GM18511 (cell line): ENCODE data around the gene PLCH1.
A peak's percentile ranks its signal among the peaks of the same experiment; 100 is the strongest.

ENCODE experiments used
- ATAC-seq: cut with Tn5 transposase; IDR thresholded peaks from one replicate; pipeline ENCODE4 v1.9.1; 2021; ENCODE audit warnings: mild to moderate bottlenecking, moderate library complexity; ENCODE audit not compliant: unreplicated experiment

PLCH1 gene

DNA sequence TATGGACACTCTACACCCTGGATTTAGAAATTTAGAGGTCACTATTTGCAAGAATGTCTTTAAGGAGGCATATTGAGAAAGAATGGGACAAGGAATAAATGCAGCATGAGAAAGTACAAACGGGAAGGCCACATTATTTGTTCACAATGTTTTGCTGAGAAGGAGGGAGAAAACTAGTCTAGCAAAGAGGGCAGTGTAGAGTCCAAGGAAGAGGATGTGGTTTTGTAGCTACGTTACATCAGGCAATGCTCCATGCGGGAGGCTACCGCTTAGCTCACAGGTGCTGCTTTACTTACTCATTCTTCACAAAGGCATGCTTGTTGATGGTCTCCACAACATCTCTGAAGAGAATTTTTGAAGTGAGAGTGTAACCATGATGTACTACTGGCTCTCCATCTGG lies 191.1 kb downstream of the PLCH1 start:
- no peak for ATAC-seq

DNA sequence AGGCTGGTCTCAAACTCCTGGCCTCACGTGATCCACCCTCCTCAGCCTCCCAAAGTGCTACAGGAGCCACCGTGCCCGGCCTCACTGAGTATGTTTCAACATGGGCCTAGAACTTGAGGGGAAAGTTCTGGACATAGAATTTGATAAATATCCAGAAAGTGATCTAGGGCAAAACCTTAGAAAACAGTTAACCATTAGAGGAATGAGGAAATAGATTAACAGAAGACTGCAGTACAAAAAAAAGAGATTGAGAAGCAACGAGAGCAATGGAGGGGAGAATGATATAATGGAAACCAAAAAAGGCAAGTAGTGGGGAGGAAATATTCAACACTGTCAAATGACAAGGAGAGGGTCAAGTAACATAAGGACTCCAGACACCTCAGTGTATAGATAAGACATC lies 191.5 kb downstream of the PLCH1 start:
- no peak for ATAC-seq

DNA sequence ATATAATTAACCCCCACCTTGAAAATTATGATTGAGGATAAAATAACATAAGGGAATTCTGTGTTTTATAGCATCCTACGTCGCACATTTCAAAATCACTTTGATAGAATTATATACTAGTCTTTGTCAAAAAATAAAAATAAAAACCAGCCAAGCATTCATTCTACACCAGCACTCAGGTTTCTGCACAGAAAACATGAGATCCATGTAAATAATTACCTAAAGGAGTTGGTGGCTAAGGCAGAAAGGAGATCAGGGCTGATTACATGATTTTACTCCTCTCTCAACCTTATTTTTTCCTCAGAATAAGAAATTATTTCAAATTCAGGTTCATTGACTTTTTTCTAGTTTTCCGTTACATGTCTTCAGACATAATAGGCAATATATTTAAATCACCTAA lies 194.5 kb downstream of the PLCH1 start:
- ATAC-seq = no peak

DNA sequence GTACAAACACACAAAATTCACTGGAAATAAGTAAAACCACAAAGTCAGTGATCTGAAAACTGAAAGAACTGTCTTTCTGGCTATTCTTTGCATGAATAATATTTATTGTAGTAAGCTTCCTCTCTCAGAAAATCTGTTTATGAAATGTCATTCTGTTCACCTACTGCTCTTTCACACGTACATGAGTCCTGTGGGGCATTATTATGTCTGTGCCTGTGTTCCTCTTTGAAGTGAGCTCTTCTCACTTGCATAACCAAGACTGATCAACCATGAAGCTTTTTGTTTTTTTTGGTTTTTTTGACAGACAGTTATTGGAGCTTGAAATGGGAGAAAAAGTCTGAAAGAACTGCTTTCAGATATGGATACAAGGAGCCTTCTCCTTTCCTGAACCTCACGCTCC lies 195.8 kb downstream of the PLCH1 start:
- peak; percentile 98 for ATAC-seq

DNA sequence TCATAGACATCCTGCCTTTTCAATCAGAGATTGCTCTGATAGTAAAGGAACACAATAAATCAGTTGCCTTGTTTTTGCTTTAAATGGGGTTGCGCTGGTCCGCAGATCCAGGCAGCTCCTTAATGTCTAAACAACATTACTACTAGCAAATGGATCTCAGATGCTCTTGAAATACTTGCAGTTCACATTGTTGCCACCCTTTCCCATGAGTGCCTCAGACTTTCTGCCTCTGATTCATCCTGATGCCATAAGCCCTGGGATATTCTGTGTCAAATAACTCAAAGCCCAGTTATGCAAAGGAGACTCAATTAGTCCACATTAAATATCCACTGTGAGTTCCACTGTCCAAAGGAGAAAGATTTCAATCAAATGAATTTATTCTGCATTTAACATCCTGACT lies 196.7 kb downstream of the PLCH1 start:
- no peak for ATAC-seq

DNA sequence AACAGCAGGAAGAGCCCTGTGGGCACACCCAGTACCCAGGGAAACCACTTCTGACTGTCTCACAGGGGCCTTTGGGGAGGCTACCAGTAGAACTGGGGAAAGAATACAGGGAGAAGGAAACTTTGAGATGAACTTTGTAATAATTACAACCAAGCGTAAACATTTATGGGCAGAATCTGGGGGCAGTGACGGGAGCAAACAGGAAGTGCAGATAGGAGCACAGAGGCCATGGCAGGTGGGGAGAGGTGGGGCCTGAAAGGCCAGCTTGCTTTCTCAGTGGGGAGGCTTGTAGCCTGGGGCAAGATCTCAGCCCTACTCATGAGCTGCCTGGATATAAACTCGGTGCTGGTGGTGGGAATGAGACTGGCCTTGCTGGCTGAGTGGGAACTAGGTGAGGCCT lies 209.8 kb downstream of the PLCH1 start:
- no peak for ATAC-seq

DNA sequence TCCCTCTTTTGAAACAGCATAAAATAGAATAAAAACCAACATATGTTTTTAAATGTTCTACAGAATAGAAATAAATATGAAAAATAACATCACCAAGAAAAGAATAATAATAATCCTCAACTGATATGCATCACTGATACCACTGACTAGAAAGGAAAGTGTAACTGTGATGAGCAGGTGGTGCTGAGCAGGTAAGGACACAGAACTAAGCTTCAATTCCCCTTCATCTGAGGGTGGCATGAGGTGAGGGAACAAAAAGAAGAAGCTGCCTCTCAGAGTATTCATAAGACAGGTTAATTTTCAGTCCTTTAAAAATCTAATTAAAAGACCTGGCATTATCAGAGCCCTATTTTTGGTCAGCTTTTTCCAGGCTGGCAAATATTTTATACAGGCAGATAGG lies 216.3 kb downstream of the PLCH1 start:
- ATAC-seq = no peak

DNA sequence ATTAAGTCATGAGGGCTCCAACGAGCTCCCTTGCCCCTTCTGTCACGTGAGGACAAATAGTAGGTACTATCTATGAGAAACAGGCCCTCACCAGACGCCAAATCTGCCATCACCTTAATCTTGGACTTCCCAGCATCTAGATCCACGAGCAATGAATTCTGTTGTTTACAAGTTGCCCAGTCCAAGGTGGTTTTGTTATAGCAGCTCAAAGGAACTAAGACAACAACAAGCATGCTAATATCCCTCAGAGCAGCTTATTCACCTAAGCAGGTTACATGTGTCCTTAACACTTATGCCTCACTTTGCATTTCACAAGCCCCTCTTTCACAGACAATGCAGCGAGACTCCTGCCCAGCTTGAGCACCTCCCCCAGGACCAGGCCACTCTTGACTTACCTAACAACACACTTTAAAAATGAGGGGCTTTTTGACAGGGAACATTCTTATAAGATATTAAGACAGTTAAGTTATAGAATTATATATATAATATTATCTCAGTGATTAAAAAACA lies 219.5 kb downstream of the PLCH1 start:
- no peak for ATAC-seq

DNA sequence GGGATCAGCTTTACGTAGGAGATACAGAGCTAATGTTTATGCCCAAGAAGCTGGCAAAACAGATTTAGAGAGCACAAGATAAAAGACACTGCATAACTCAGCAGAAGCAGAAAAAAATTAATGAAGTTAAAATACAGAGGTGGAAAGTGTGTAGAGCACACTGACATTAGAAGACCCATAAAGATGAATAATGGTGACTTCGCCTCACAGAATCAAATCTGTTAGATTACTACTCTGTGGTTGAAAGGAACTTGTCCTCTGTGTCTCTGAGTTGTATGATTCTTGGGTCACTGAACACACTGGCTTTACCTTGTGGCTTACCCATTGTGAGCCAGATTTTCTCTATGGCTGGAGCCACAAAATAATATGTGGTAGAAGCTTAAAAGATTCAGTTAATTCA lies 224.4 kb downstream of the PLCH1 start:
- no peak for ATAC-seq

DNA sequence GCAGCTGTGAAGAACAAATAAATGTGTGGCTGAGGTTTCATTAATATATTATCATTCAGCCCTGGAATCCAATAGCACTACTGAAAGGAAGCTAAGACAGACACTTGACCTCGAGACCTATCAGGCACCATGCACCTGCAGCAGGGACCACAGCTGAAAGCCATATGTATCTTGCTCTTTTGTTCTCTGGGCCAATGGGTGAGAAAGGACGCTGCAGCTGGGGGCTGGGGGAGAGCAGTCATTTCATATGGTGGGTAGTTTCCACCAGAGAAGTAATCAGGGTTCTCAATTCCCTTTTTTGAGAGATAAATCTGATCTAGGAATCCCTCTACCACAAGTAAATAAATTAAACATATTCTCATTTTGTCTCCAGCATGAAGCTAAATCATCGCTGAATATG lies 225.8 kb downstream of the PLCH1 start:
- ATAC-seq = peak; percentile 83

DNA sequence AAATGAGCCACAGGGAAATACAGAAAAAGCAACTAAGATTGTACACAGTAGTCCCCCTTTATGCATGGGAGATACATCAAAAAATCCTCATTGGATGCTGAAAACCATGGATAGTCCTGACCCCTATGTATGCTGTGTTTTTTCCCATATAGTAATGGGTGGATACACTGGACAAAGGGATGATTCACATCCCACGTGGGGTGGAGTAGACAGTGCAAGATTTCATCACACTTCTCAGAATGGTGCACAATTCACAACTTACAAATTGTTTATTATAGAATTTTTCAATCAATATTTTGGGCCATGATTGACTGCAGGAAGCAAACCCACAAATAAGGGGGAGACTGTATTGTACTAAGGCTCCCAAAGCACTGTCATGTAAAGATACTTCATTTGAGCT lies 227.0 kb downstream of the PLCH1 start:
- ATAC-seq = no peak

DNA sequence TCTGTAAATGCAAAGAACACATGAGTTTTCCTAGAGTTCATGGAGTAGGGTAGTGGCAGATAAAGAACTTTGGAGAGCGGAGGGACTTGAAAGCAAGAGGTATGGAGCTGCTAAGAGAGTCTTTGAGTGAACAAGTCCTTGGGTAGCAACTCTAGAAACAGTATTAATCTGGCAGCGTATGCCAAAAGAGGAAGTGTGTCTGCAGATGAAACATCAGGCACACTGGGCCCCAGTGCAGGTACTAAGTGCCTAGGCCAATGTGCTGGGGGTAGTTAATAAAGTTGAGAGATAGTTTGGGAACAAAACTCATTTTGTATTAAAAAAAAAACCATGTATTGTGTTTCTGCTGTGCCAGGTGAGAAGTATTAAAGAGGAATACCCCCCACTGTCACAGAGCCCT lies 228.4 kb downstream of the PLCH1 start:
- no peak for ATAC-seq

DNA sequence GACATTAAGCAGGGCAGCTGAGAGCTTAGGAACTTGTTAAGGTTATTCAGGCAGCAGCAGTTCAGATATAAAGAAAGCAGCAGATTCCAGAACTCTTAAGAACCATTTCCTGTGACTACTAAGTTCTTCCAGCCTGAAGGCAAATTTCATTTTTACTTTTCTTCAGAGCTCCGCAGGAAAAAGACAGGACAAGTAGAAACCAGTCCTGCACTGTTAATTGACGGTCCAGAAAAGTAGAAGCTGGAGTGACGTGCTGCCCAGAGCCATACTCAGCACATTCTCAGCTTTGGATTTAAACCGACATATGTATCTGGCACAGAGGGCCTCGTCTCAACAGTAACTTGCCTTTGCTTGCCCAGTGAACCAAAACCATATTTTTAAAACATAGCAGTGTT lies 232.0 kb downstream of the PLCH1 start:
- ATAC-seq = no peak

DNA sequence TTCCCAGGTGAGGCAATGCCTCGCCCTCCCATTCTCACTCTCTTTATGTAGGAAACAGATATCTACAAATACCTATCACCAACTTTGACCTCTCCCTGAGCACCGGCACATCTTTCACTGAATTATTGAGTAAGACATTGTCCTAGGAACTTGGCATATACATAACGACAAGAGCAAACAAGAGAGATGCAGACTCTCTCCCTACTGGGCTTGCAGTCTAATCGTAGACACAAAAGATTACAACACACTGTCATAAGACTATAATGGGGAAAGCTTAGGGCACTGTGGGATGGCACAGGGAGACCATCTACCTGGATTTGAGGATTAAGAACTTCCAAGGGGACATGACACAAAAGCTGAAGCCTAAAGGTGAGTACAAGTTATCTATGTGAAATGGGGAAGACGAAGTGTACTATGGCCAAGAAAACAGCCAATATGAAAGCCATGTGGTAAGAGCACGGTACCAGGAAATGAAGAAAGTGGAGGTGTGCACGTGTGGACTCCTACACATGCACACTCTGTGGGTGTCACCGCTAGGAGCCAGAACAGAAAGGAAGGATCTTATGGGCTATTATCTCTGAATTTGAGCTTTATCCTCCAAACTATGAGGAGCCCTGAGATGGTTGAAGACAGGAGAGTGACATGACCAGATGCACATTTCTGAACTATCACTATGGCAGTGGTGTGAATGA lies 232.6 kb downstream of the PLCH1 start:
- no peak for ATAC-seq

DNA sequence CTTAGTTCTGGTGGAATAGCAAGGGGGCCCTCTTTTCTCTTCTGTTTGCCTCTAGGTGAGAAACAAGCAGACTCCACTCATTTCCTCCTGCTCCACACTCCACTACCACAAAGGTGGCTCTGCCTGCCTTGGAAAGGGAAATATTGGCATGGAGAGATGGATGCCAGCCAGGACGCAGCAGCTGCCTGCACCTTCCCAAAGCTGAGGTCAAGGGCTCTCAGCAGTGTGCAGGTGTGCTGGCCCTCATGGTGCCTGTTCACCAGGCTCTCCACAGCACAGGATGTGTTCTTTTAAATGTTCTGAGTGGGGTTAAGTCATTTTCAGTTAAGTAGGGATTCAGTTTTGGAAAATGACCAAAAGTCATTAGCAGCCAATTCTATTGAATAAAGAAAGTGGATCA lies 240.2 kb downstream of the PLCH1 start:
- ATAC-seq = no peak

DNA sequence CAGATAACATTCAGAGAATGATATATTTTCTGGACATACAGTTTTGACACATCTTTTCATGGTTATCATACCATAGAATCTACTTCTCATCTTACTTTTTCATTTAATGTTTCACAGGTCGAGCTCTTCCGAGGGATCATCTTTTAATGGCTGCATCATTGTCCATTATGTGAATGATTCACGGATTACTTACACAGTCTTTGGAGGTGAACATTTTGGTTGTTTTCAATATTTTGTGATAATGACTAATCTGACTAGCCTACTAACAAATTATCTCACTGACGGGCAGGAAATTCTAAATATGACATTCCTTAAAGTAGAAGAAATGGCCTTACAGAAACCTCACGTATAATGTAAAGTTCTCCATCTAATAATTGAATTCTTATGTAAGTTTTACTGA lies 242.2 kb downstream of the PLCH1 start:
- no peak for ATAC-seq

DNA sequence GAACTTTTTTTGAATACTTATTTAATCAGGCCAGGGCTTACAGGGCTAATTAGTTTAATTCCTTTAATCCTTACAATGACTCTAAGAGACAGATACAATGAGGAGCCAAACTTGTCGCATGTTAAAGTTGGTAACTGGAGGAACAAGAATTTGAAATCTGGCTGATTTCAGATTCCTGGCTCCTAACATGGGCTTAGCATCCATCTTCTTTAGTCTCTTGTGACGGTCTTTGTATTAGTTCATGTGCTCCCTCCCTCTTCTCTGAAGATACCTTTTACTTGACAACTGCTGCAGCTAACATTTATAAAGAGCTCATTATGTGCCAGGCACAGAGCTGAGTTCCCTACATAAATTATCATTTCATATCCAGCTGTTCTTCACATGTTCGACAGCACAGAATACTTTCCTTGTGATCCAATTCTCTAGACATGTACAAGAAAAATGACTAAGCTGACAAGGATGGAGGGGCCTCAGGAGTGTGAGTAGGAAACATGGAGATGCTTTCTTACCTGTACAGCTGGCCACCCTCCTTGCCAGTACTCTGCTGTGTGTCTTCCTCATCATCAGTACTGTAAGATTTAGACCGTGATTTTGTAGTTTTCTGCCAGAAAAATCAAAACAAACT lies 244.6 kb downstream of the PLCH1 start:
- ATAC-seq = no peak

DNA sequence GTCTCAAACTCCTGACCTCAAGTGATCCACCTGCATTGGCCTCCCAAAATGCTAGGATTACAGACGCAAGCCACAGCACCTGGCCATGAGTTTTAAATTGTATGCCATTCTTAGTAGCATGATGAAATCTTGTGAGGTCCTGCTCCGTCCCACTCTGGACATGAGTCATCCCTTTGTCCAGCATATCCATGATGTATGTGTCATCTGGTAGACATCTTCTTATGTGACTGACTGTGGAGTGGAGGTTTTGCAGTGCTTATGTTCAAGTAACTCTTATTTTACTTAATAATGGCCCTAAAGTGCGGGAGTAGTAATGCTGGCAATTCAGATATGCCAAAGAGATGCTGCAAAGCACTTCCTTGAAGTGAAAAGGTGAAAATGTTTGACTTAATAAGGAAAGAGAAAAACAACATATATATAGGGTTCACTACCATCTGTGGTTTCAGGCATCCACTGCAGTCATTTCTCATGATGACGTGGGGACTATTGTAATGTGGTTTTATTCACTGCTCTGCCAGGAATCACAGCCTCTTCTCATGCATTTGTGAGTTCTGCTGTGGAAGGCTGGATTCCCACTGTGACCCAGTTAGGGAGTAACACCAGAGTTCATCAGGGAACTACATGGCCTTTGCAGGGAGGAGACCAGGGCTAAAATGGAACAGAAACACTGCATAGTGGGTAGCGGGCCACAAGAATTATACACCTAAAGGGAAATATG lies 246.8 kb downstream of the PLCH1 start:
- ATAC-seq = no peak

DNA sequence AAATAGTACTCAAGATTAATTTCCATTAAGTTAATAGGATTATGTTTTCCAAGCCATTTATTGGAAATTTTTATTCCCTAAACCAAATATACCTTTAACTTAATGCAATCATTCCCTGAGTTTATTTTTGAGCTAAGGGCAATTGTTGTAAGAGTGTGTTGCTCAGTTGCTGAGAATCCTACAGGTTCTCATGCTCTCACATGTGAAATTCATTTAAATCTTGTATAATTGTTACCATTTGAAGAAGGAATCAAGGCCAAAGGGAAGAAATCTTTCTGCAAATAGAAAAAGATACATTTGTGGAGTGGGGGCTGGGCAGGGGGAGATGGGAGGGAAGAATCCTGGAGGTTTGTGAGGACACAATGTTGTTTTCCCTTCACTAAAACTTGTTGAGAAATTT lies 248.7 kb downstream of the PLCH1 start:
- ATAC-seq = no peak

DNA sequence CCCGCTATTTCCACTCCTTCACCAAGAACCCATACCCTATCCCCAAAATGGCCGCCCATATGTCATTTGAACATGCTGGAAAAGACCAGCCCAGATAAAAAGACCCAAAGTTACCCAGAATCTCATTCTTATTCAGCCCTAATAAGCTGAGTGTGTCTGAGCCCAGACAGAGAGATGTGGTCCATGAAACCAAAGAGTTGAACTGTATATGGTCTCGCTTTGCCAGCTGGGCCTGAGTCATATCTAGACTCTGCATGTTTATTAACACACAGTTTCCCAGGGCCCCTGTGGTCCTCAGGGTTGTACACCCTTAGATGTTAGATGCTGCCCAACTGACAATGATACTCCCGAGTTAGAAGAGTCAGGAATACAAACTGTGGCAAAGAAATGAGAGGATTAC lies 249.5 kb downstream of the PLCH1 start:
- peak; percentile 89 for ATAC-seq

DNA sequence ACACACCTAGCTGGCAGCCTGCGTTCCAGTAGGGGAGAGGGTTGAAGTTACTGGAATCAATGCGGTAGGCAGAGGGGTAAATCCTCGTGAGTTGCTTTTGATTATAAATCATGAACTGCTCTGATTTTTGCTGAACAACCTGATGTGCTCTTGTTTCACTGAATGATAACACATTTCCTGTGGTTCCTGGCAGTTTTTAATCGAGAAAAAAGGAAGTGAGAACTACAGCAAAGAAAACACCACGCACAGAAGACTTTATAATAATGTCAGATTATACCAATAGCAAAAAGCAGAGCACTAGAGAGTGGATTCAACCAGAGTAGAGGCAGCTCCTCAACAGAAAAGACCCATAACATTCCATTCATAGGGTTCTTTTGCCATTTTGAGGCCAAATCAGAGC lies 250.5 kb downstream of the PLCH1 start:
- peak; percentile 73 for ATAC-seq

DNA sequence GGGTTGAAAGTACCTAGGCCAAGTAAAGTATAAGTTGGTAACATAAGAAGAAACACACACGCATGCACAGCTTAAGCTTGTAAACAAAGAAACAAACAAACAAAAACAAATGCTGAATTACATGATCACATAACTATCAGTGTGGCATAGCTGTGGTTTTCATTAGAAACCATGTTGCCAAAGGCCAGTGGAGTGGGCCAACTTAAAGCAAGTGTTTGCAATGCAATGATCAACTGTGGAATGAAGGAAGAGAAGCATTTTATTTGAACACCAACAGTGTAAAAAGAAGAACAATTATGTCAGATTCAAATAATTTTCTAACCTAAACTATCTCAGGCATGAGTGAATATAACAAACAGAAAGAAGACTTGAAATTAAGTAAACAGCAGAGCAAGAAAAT lies 252.0 kb downstream of the PLCH1 start:
- ATAC-seq = no peak
